HepG2 (cell line): ENCODE results near the gene AGO4. TPM values are rescaled to one million over a fixed set of nuclear protein-coding genes. Genes with fewer than 3 reads are reported as not detected.

Source experiments
- CERS6 ChIP-seq: sonication (generic); formaldehyde crosslinking; IDR thresholded peaks from 2 replicates; pipeline ENCODE4 v1.5.0; 2020; ENCODE audit warnings: missing genetic modification reagents
- CREBL2 ChIP-seq: sonication (generic); formaldehyde crosslinking; IDR thresholded peaks from 2 replicates; pipeline ENCODE4 v1.8.1; 2023; ENCODE audit warnings: missing genetic modification reagents, mild to moderate bottlenecking, borderline replicate concordance
- CTCF ChIP-seq: sonication (generic); formaldehyde crosslinking; IDR thresholded peaks from 2 replicates; pipeline ENCODE4 v1.5.0; 2020; ENCODE audit warnings: mild to moderate bottlenecking, missing genetic modification reagents, moderate library complexity
- EEA1 ChIP-seq: sonication (generic); formaldehyde crosslinking; IDR thresholded peaks from 2 replicates; pipeline ENCODE4 v1.5.1; 2020; ENCODE audit warnings: mild to moderate bottlenecking, missing genetic modification reagents, borderline replicate concordance
- HNF1A ChIP-seq, 2 experiments: sonication (generic) in 1 of 2; formaldehyde crosslinking in 1 of 2; IDR thresholded peaks; 2 replicates each; pipeline versions ENCODE4 v1.4.0 to v1.6.1; 2016 to 2020; ENCODE audit warnings: borderline replicate concordance in 1 of 2, low read depth in 1 of 2, mild to moderate bottlenecking in 1 of 2, missing genetic modification reagents in 1 of 2
- HOMEZ ChIP-seq: IDR thresholded peaks from 2 replicates; pipeline ENCODE4 v1.6.1; 2016; ENCODE audit warnings: low read depth
- KDM5A ChIP-seq: fragments of 200-600 bp; sonication (generic); IDR thresholded peaks from 2 replicates; pipeline ENCODE4 v1.7.0; 2018; ENCODE audit warnings: antibody characterized with exemption, mild to moderate bottlenecking, low read length, borderline replicate concordance
- PHF8 ChIP-seq: sonication (generic); formaldehyde crosslinking; IDR thresholded peaks from 2 replicates; pipeline ENCODE4 v1.5.0; 2020; ENCODE audit warnings: missing genetic modification reagents
- SALL1 ChIP-seq: sonication (generic); formaldehyde crosslinking; IDR thresholded peaks from 2 replicates; pipeline ENCODE4 v1.8.0; 2022; ENCODE audit warnings: mild to moderate bottlenecking, missing genetic modification reagents
- SETDB1 ChIP-seq: sonication (generic); formaldehyde crosslinking; IDR thresholded peaks from 2 replicates; pipeline ENCODE4 v1.5.1; 2020; ENCODE audit warnings: missing genetic modification reagents, mild to moderate bottlenecking, borderline replicate concordance
- SMARCC2 ChIP-seq: fragments of 450-650 bp; IDR thresholded peaks from 2 replicates; pipeline ENCODE4 v1.6.1; 2017; ENCODE audit warnings: antibody characterized with exemption, mild to moderate bottlenecking
- XBP1 ChIP-seq: sonication (generic); formaldehyde crosslinking; IDR thresholded peaks from 2 replicates; pipeline ENCODE4 v1.5.0; 2020; ENCODE audit warnings: missing genetic modification reagents
- ZNF17 ChIP-seq: sonication (generic); formaldehyde crosslinking; IDR thresholded peaks from 2 replicates; pipeline ENCODE4 v1.5.0; 2020; ENCODE audit warnings: mild to moderate bottlenecking, missing genetic modification reagents
- ZNF230 ChIP-seq: sonication (generic); formaldehyde crosslinking; IDR thresholded peaks from 2 replicates; pipeline ENCODE4 v1.4.0; 2020; ENCODE audit warnings: mild to moderate bottlenecking, missing genetic modification reagents
- ZNF513 ChIP-seq: sonication (generic); formaldehyde crosslinking; conservative IDR thresholded peaks from 2 replicates; pipeline ENCODE4 v1.5.0; 2020; ENCODE audit warnings: missing genetic modification reagents
- ZSCAN20 ChIP-seq: sonication (generic); formaldehyde crosslinking; IDR thresholded peaks from 2 replicates; pipeline ENCODE4 v1.4.0; 2020; ENCODE audit warnings: missing genetic modification reagents, mild to moderate bottlenecking, borderline replicate concordance
- ZSCAN25 ChIP-seq: sonication (generic); formaldehyde crosslinking; IDR thresholded peaks from 2 replicates; pipeline ENCODE4 v1.8.0; 2022; ENCODE audit warnings: mild to moderate bottlenecking, missing genetic modification reagents
- polyA plus RNA-seq, 8 experiments: library from polyadenylated mRNA; depleted of rRNA in 3 of 8; stranded (reverse) in 7 of 8; unstranded in 1 of 8; fragments of >200 nt; fragmentation: Illumina TruSeq in 4 of 8; extraction: Trizol in 4 of 8; gene quantifications; 2 replicates each; pipeline versions ENCODE4 v1.2.1 to v1.2.3, GENCODE V29; 2011 to 2016; ENCODE audit warnings: low read depth in 4 of 8, missing spikeins in 1 of 8, mixed read lengths in 1 of 8; ENCODE audit not compliant: insufficient read depth in 1 of 8
- total RNA-seq, 5 experiments: library from RNA; depleted of rRNA; stranded (reverse); fragments of >200 nt; fragmentation: Illumina TruSeq; extraction: Trizol; gene quantifications; 2 replicates each; pipeline ENCODE4 v1.2.3, GENCODE V29; 2016; ENCODE audit warnings: low read depth in 1 of 5

Gene AGO4
- total and polyA plus RNA-seq, 2 of the 13 experiments (the other 11 are each of a cell fraction or from before 2014, with no cell fraction given): 6.0 to 13.8 TPM

GRCh38 chr1:35769188-35769758 is 38.5 kb upstream of the AGO4 start (continued):
- TF ChIP-seq HNF1A (IDR thresholded peaks at IDR 0.05; ENCODE audit: low read depth): no peak
- no peak for TF ChIP-seq HNF1A (CRISPR knock-in tag; IDR thresholded peaks at IDR 0.05; ENCODE audit: borderline replicate concordance)
- 0 out of 2 replicates have a peak, but pooled peaks have one; percentile 1 for TF ChIP-seq KDM5A
- TF ChIP-seq SMARCC2: no peak
- TF ChIP-seq ZSCAN25 (CRISPR knock-in tag): no peak
- no peak for TF ChIP-seq EEA1
- TF ChIP-seq CREBL2: no peak
- TF ChIP-seq ZNF513 (CRISPR knock-in tag): no peak
- TF ChIP-seq CERS6 (CRISPR knock-in tag): no peak
- 0 out of 2 replicates have a peak, but pooled peaks have one; percentile 25 for TF ChIP-seq XBP1 (CRISPR knock-in tag)
- TF ChIP-seq ZNF230 (CRISPR knock-in tag): no peak
- no peak for TF ChIP-seq SETDB1
- peak; percentile 46 for TF ChIP-seq CTCF (CRISPR knock-in tag)
- TF ChIP-seq HOMEZ (CRISPR knock-in tag): peak; percentile 43; the same call in 1 of the 2 replicates
- TF ChIP-seq SALL1 (CRISPR knock-in tag): peak; percentile 55; the same call in 1 of the 2 replicates
- no peak for TF ChIP-seq ZNF17 (CRISPR knock-in tag)
- peak; percentile 90 for TF ChIP-seq PHF8
- no peak for TF ChIP-seq ZSCAN20 (CRISPR knock-in tag)
